ENCODE results near the gene STKLD1. TPM values are rescaled to one million over a fixed set of nuclear protein-coding genes. Genes with fewer than 3 reads are reported as not detected.

The STKLD1 gene
- total RNA-seq, 1 experiment from 2014 or later, result 3.4 TPM

DNA sequence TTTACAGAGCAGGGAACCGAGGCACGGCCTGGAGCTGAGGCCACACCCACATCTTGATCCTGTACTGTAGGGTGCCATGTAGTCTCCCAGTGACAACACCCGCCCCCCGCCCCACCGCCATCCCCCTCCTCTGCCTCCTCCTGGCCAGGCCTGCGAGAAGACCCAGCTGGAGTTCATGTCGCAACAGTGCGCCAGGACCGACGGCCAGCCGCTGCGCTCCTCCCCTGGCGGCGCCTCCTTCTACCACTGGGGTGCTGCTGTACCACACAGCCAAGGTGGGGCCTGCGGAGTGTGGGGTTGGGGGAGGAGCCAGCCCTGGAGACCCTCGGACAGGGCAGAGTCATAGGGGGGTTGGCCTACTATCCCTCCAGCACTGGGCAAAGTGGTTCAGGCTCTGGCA is 60.5 kb downstream of the STKLD1 start:
- BruUV-seq (replicated peaks), result no TSS peak

DNA sequence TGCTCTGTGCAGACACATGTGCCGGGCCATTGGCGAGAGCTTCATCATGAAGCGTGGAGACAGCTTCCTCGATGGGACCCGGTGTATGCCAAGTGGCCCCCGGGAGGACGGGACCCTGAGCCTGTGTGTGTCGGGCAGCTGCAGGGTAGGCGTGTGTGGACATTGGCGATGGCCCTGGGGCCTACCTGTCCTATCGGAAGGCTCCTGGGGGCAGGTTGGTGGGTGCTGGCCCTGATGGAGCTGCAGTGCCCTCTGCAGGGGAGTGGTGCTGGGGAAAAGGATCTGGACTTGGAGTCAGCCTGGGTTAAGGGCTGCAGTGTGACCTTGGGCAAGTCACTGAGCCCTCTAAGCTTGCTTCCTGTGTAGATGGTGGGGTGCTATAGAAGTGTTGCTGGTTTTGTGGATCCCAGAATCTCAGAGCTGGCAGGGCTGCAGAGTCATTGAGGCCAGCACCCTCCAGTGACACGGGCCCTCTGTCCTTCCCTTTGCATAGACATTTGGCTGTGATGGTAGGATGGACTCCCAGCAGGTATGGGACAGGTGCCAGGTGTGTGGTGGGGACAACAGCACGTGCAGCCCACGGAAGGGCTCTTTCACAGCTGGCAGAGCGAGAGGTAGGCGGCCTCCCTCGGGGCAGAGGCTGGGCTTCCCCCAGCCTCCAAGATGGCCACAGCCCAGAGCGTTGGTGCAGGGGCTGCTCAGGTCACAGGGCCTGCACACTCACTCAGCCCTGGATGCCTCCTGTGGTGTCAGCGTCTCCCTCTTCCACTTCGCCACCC is 61.8 kb downstream of the STKLD1 start:
- ChIA-PET POLR2A (no interaction called here), CTCF (interaction anchor here (0.7 to 1.3 kb wide), 3 partner anchors 22 to 49 kb away, joined by 3 to 5 read pairs (median 4); partner anchors contain the start of gene CACFD1)
- Mint-ChIP-seq H3K4me3 (ENCODE audit: unreplicated experiment) (no peak overlapping the region), H3K4me1 (ENCODE audit: low read depth, unreplicated experiment) (no peaks in the 10 kb centered on the region), H3K27me3 (ENCODE audit: insufficient read depth, unreplicated experiment) (no peaks in the 10 kb centered on the region), H3K36me3 (ENCODE audit: insufficient read depth, unreplicated experiment) (no peaks in the 10 kb centered on the region), H3K9me3 (ENCODE audit: unreplicated experiment) (no peaks in the 10 kb centered on the region), H3K27ac (ENCODE audit: unreplicated experiment) (no peak overlapping the region)
- H3K9me3 ChIP-seq, result no peaks in the 10 kb centered on the region
- no peaks in the 10 kb centered on the region for H3K4me1 ChIP-seq
- no peak overlapping the region for H3K4me3 ChIP-seq (ENCODE audit: low read depth, low read length)
- intact Hi-C loops (cut with micrococcal nuclease; ENCODE audit: unreplicated experiment), result no loop called here
- H3K36me3 ChIP-seq (ENCODE audit: control insufficient read depth, insufficient read depth, low read length), result no peaks in the 10 kb centered on the region
- TF ChIP-seq CTCF (IDR thresholded peaks at IDR 0.05; ENCODE audit: insufficient read depth in 1 of 2, low read depth in 1 of 2, low read length in 1 of 2, severe bottlenecking in 1 of 2, unreplicated experiment in 1 of 2), result peak; percentile 23 to 58
- no TSS peak for BruUV-seq (replicated peaks)
- DNase-seq, result peak in 1 of 2 experiments; percentile 62
- no peaks in the 10 kb centered on the region for H3K27me3 ChIP-seq (replicated peaks; ENCODE audit: control insufficient read depth, insufficient read depth, low read length)

More for the DNA sequence above, 60.5 kb downstream of the STKLD1 start:
- no peak overlapping the region for H3K4me3 ChIP-seq (ENCODE audit: low read depth, low read length)
- no peaks in the 10 kb centered on the region for H3K27me3 ChIP-seq (replicated peaks; ENCODE audit: control insufficient read depth, insufficient read depth, low read length)
- no peaks in the 10 kb centered on the region for H3K9me3 Mint-ChIP-seq (ENCODE audit: unreplicated experiment)
- TF ChIP-seq CTCF (IDR thresholded peaks at IDR 0.05; ENCODE audit: insufficient read depth in 1 of 2, low read depth in 1 of 2, low read length in 1 of 2, severe bottlenecking in 1 of 2, unreplicated experiment in 1 of 2), result no peak
- no peaks in the 10 kb centered on the region for H3K27me3 Mint-ChIP-seq (ENCODE audit: insufficient read depth, unreplicated experiment)
- ChIA-PET CTCF (no interaction called here), POLR2A (no interaction called here)
- no peaks in the 10 kb centered on the region for H3K36me3 ChIP-seq (ENCODE audit: control insufficient read depth, insufficient read depth, low read length)
- H3K4me1 Mint-ChIP-seq (ENCODE audit: low read depth, unreplicated experiment), result no peaks in the 10 kb centered on the region
- no peaks in the 10 kb centered on the region for H3K36me3 Mint-ChIP-seq (ENCODE audit: insufficient read depth, unreplicated experiment)
- DNase-seq, result no peak
- H3K4me3 Mint-ChIP-seq (ENCODE audit: unreplicated experiment), result no peak overlapping the region
- H3K27ac Mint-ChIP-seq (ENCODE audit: unreplicated experiment), result no peak overlapping the region
- no peaks in the 10 kb centered on the region for H3K9me3 ChIP-seq
- no peaks in the 10 kb centered on the region for H3K4me1 ChIP-seq
- intact Hi-C loops (cut with micrococcal nuclease; ENCODE audit: unreplicated experiment), result no loop called here

GRCh38 chr9:133439337-133439736 is 63.2 kb downstream of the STKLD1 start:
- H3K36me3 ChIP-seq (ENCODE audit: control insufficient read depth, insufficient read depth, low read length), result no peaks in the 10 kb centered on the region
- H3K4me3 Mint-ChIP-seq (ENCODE audit: unreplicated experiment), result no peak overlapping the region
- no peak for TF ChIP-seq CTCF (IDR thresholded peaks at IDR 0.05; ENCODE audit: insufficient read depth in 1 of 2, low read depth in 1 of 2, low read length in 1 of 2, severe bottlenecking in 1 of 2, unreplicated experiment in 1 of 2)
- H3K27me3 ChIP-seq (replicated peaks; ENCODE audit: control insufficient read depth, insufficient read depth, low read length), result no peaks in the 10 kb centered on the region
- H3K4me1 ChIP-seq, result no peaks in the 10 kb centered on the region
- intact Hi-C loops (cut with micrococcal nuclease; ENCODE audit: unreplicated experiment), result no loop called here
- ChIA-PET CTCF (no interaction called here), POLR2A (no interaction called here)
- H3K9me3 Mint-ChIP-seq (ENCODE audit: unreplicated experiment), result no peaks in the 10 kb centered on the region
- no peak overlapping the region for H3K27ac Mint-ChIP-seq (ENCODE audit: unreplicated experiment)
- BruUV-seq (replicated peaks), result no TSS peak
- no peaks in the 10 kb centered on the region for H3K4me1 Mint-ChIP-seq (ENCODE audit: low read depth, unreplicated experiment)
- H3K9me3 ChIP-seq, result no peaks in the 10 kb centered on the region
- no peak overlapping the region for H3K4me3 ChIP-seq (ENCODE audit: low read depth, low read length)
- H3K36me3 Mint-ChIP-seq (ENCODE audit: insufficient read depth, unreplicated experiment), result no peaks in the 10 kb centered on the region
- DNase-seq, result no peak
- no peaks in the 10 kb centered on the region for H3K27me3 Mint-ChIP-seq (ENCODE audit: insufficient read depth, unreplicated experiment)
